Smooth muscle cell (in vitro differentiated cells): ENCODE measurements around the gene RBM46. TPM values are rescaled to one million over a fixed set of nuclear protein-coding genes. Genes with fewer than 3 reads are reported as not detected.

Source experiments
- DNase-seq: peaks from one replicate; lab custom pipeline; 2025; ENCODE audit not compliant: unreplicated experiment; lab: John Stamatoyannopoulos, UW
- H2AFZ ChIP-seq: fragments of 200-600 bp; sonication (generic); 2 replicates; pipeline ENCODE4 v1.6.0; 2016; ENCODE audit warnings: antibody characterized with exemption, low read depth, mild to moderate bottlenecking
- H3F3A ChIP-seq: fragments of 200-600 bp; sonication (generic); 2 replicates; pipeline ENCODE4 v1.6.0; 2017; ENCODE audit warnings: antibody characterized with exemption, low read depth
- H3K27ac ChIP-seq: fragments of 200-600 bp; sonication (generic); 2 replicates; pipeline ENCODE4 v1.5.1; 2016; ENCODE audit warnings: low read depth, mild to moderate bottlenecking
- H3K27me3 ChIP-seq: fragments of 200-600 bp; sonication (generic); 2 replicates; pipeline ENCODE4 v1.6.1; 2016; ENCODE audit warnings: low read depth, mild to moderate bottlenecking
- H3K36me3 ChIP-seq: fragments of 200-600 bp; sonication (generic); 2 replicates; pipeline ENCODE4 v1.5.1; 2016; ENCODE audit warnings: low read depth
- H3K4me1 ChIP-seq: fragments of 200-600 bp; sonication (generic); 2 replicates; pipeline ENCODE4 v1.5.1; 2016; ENCODE audit warnings: low read depth
- H3K4me2 ChIP-seq: fragments of 200-600 bp; sonication (generic); 2 replicates; pipeline ENCODE4 v1.6.0; 2016; ENCODE audit warnings: mild to moderate bottlenecking
- H3K4me3 ChIP-seq: fragments of 200-600 bp; sonication (generic); 2 replicates; pipeline ENCODE4 v1.5.1; 2016; ENCODE audit warnings: mild to moderate bottlenecking
- H3K79me2 ChIP-seq: fragments of 200-600 bp; sonication (generic); 2 replicates; pipeline ENCODE4 v1.6.0; 2016; ENCODE audit warnings: low read depth, mild to moderate bottlenecking
- H3K9ac ChIP-seq: fragments of 200-600 bp; sonication (generic); 2 replicates; pipeline ENCODE4 v1.6.0; 2016; ENCODE audit warnings: low read depth
- H3K9me3 ChIP-seq: fragments of 200-600 bp; sonication (generic); replicated peaks from 2 replicates; pipeline ENCODE4 v1.5.1; 2016; ENCODE audit warnings: low read depth
- H4K20me1 ChIP-seq: fragments of 200-600 bp; sonication (generic); 2 replicates; pipeline ENCODE4 v1.6.0; 2016; ENCODE audit warnings: low read depth
- CTCF ChIP-seq: fragments of 200-600 bp; sonication (generic); IDR thresholded peaks from 2 replicates; pipeline ENCODE4 v1.5.1; 2017; ENCODE audit warnings: borderline replicate concordance, mild to moderate bottlenecking, antibody characterized with exemption; ENCODE audit not compliant: insufficient read depth, poor library complexity, severe bottlenecking
- WGBS: methylation state at CpG from one replicate; pipeline ENCODE4 v1.1.7; 2016; ENCODE audit warnings: low lambda C conversion rate; 5-methylcytosine and 5-hydroxymethylcytosine counted together
- polyA plus RNA-seq: library from polyadenylated mRNA; unstranded; fragments of >200 nt; fragmentation: Nextera tagmentation; extraction: Ambion mirVana; gene quantifications from 2 replicates; pipeline ENCODE4 v1.2.1, GENCODE V29; 2016
- total RNA-seq: library from RNA; depleted of rRNA; stranded (reverse); fragments of >200 nt; gene quantifications from 2 replicates; pipeline ENCODE4 v1.2.3, GENCODE V29; 2014

Gene RBM46
- total RNA-seq (0.27 TPM in 1 of 2 replicates, not detected in the other), polyA plus RNA-seq (not detected in 2 replicates)

GRCh38 chr4:154781126-154781982, at the start of gene RBM46:
TSS of gene RBM46 (plus strand) at chr4:154781272. CDS start at chr4:154796753, 15,481 bp downstream.
- no peak within 1 kb of the TSS for H2AFZ ChIP-seq
- H3K79me2 ChIP-seq, result no peaks in the 10 kb centered on the region
- no peak within 1 kb of the TSS for H3K4me3 ChIP-seq
- 95% methylated on average over 70 of the region's 76 CpGs for WGBS
- no peaks in the 10 kb centered on the region for H3K36me3 ChIP-seq
- H3K9me3 ChIP-seq, result no peaks in the 10 kb centered on the region
- H3F3A ChIP-seq, result no peaks in the 10 kb centered on the region
- no peaks in the 10 kb centered on the region for H4K20me1 ChIP-seq
- H3K4me2 ChIP-seq, result no peak within 1 kb of the TSS
- DNase-seq, result no peak
- no peak for TF ChIP-seq CTCF
- H3K9ac ChIP-seq, result no peak within 1 kb of the TSS
- no peak within 1 kb of the TSS for H3K27ac ChIP-seq
- H3K27me3 ChIP-seq, result no peaks in the 10 kb centered on the region
- no peaks in the 10 kb centered on the region for H3K4me1 ChIP-seq

GRCh38 chr4:154731756-154732155, 49.3 kb upstream of the RBM46 start:
- TF ChIP-seq CTCF, result no peak
- Histone ChIP-seq H3K27ac (no peak overlapping the region), H3K9me3 (no peaks in the 10 kb centered on the region)

GRCh38 chr4:154732669-154733068, 48.4 kb upstream of the RBM46 start:
- peaks cover 5% of the 10 kb centered on the region for H3K27me3 ChIP-seq
- H3K9me3 ChIP-seq, result no peaks in the 10 kb centered on the region
- no peaks in the 10 kb centered on the region for H3K4me1 ChIP-seq
- H3K36me3 ChIP-seq, result no peaks in the 10 kb centered on the region
- H3K4me2 ChIP-seq, result no peak overlapping the region
- H3K27ac ChIP-seq, result no peak overlapping the region
- H3F3A ChIP-seq, result no peaks in the 10 kb centered on the region
- no peak for DNase-seq
- 89% methylated on average over 4 of the region's 4 CpGs for WGBS
- no peak overlapping the region for H2AFZ ChIP-seq
- H3K4me3 ChIP-seq, result no peak overlapping the region
- no peak for TF ChIP-seq CTCF
- no peaks in the 10 kb centered on the region for H3K79me2 ChIP-seq
- H3K9ac ChIP-seq, result no peak overlapping the region
- H4K20me1 ChIP-seq, result no peaks in the 10 kb centered on the region

More at GRCh38 chr4:154731756-154732155, 49.3 kb upstream of the RBM46 start:
- Histone ChIP-seq H3K79me2 (no peaks in the 10 kb centered on the region), H3K4me2 (no peak overlapping the region), H3F3A (no peaks in the 10 kb centered on the region), H3K27me3 (peaks cover 5% of the 10 kb centered on the region), H3K4me3 (no peak overlapping the region), H2AFZ (no peak overlapping the region), H3K36me3 (no peaks in the 10 kb centered on the region), H3K9ac (no peak overlapping the region), H3K4me1 (no peaks in the 10 kb centered on the region), H4K20me1 (no peaks in the 10 kb centered on the region)
- DNase-seq, result no peak
